HEK293 (cell line): ENCODE data around the gene UBALD1.

Experiments used
- CTCF ChIA-PET: fragments of 350-600 bp; formaldehyde crosslinking; extraction: SDS; loops from one replicate; lab custom pipeline; 2021; ENCODE audit warnings: antibody characterized with exemption; lab: Yijun Ruan, JAX
- POLR2A ChIA-PET: fragments of 300-600 bp; formaldehyde crosslinking; extraction: SDS; loops from one replicate; lab custom pipeline; 2020; ENCODE audit warnings: antibody characterized with exemption, inconsistent platforms; lab: Yijun Ruan, JAX
- H3K27ac ChIP-seq: fragments of 200-500 bp; sonication (Bioruptor generic); 2 replicates; pipeline ENCODE4 v1.5.1; 2014; ENCODE audit warnings: low read depth, low read length, control low read depth, inconsistent platforms; ENCODE audit errors: extremely low read depth
- H3K36me3 ChIP-seq, 2 experiments: fragments of 200-500 bp in 1 of 2; sonication (Bioruptor generic) in 1 of 2; 1 replicate in 1 of 2; 2 replicates in 1 of 2; pipeline ENCODE4 v1.5.1; 2014 to 2017; ENCODE audit warnings: inconsistent platforms in 2 of 2, low read length in 2 of 2; ENCODE audit not compliant: control insufficient read depth in 2 of 2, insufficient read depth in 1 of 2
- H3K4me1 ChIP-seq: fragments of 200-500 bp; sonication (Bioruptor generic); 2 replicates; pipeline ENCODE4 v1.5.1; 2014; ENCODE audit warnings: mild to moderate bottlenecking, low read length, inconsistent platforms; ENCODE audit not compliant: control insufficient read depth, insufficient read depth
- H3K4me3 ChIP-seq: 2 replicates; pipeline ENCODE4 v1.5.1; 2011; ENCODE audit warnings: low read depth, mild to moderate bottlenecking, control low read depth, low read length, moderate library complexity
- H3K9me3 ChIP-seq: fragments of 200-500 bp; sonication (Bioruptor generic); 2 replicates; pipeline ENCODE4 v1.5.1; 2014; ENCODE audit warnings: low read depth, low read length, inconsistent platforms; ENCODE audit not compliant: control insufficient read depth, insufficient read depth
- PRDM1 ChIP-seq: fragments of 450-650 bp; formaldehyde crosslinking; IDR thresholded peaks from 2 replicates; pipeline ENCODE4; 2016; ENCODE audit warnings: missing biosample characterization, missing genetic modification characterization
- SCRT1 ChIP-seq: fragments of 450-650 bp; formaldehyde crosslinking; IDR thresholded peaks from 2 replicates; pipeline ENCODE4 v1.5.1; 2016; ENCODE audit warnings: missing biosample characterization, missing genetic modification characterization, borderline replicate concordance
- ZBTB44 ChIP-seq: fragments of 450-650 bp; IDR thresholded peaks from 2 replicates; pipeline ENCODE4 v1.5.1; 2018; ENCODE audit warnings: missing biosample characterization, mild to moderate bottlenecking, missing genetic modification characterization
- ZFP41 ChIP-seq: fragments of 450-650 bp; formaldehyde crosslinking; IDR thresholded peaks from 2 replicates; pipeline ENCODE4 v1.5.1; 2016; ENCODE audit warnings: missing biosample characterization, missing genetic modification characterization, borderline replicate concordance
- ZNF114 ChIP-seq: fragments of 450-650 bp; formaldehyde crosslinking; IDR thresholded peaks from 2 replicates; pipeline ENCODE4 v1.5.0; 2017; ENCODE audit warnings: missing biosample characterization, missing genetic modification characterization
- ZNF16 ChIP-seq: fragments of 450-650 bp; formaldehyde crosslinking; IDR thresholded peaks from 2 replicates; pipeline ENCODE4 v1.5.1; 2016; ENCODE audit warnings: low read depth, missing biosample characterization, missing genetic modification characterization
- ZNF280C ChIP-seq: fragments of 450-650 bp; formaldehyde crosslinking; IDR thresholded peaks from 2 replicates; pipeline ENCODE4 v1.5.1; 2016; ENCODE audit warnings: missing biosample characterization, missing genetic modification characterization
- ZNF335 ChIP-seq: fragments of 450-650 bp; formaldehyde crosslinking; conservative IDR thresholded peaks from 2 replicates; pipeline ENCODE4 v1.5.1; 2016; ENCODE audit warnings: missing biosample characterization, missing genetic modification characterization
- ZNF366 ChIP-seq: fragments of 450-650 bp; formaldehyde crosslinking; conservative IDR thresholded peaks from 2 replicates; pipeline ENCODE4 v1.5.1; 2016; ENCODE audit warnings: missing biosample characterization, missing genetic modification characterization
- ZNF510 ChIP-seq: fragments of 450-650 bp; formaldehyde crosslinking; IDR thresholded peaks from 2 replicates; pipeline ENCODE4 v1.5.1; 2018; ENCODE audit warnings: mild to moderate bottlenecking, missing genetic modification characterization, missing biosample characterization; ENCODE audit not compliant: insufficient replicate concordance
- ZNF707 ChIP-seq: fragments of 450-650 bp; formaldehyde crosslinking; IDR thresholded peaks from 2 replicates; pipeline ENCODE4 v1.5.1; 2016; ENCODE audit warnings: missing biosample characterization, missing genetic modification characterization
- ZNF791 ChIP-seq: fragments of 450-650 bp; formaldehyde crosslinking; IDR thresholded peaks from 2 replicates; pipeline ENCODE4 v1.5.1; 2016; ENCODE audit warnings: missing biosample characterization, missing genetic modification characterization
- TF ChIP-seq, protein P1 (sequence below): fragments of 450-650 bp; formaldehyde crosslinking; IDR thresholded peaks from 2 replicates; pipeline ENCODE4 v1.5.1; 2016; ENCODE audit warnings: missing biosample characterization, missing genetic modification characterization, borderline replicate concordance

The UBALD1 gene

DNA sequence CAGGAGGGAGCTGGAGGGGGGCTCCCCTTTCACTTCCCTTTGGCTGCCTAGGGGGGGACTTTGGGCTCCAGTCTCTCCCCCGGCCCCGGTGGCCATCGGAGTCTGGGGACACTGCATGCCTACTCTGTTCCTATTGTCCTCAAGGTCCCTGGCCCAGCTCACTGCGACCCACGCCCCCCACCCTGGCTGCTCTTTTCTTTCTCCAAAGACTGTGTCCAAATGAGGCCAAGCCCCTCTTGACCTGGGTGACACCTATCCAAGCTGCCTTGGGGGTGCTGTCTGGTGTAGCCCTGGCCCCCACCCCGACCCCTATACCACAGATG lies 12.9 kb downstream of the UBALD1 start:
- H3K27ac ChIP-seq = no peak overlapping the region
- POLR2A ChIA-PET = no interaction called here
- no peaks in the 10 kb centered on the region for H3K36me3 ChIP-seq
- TF ChIP-seq ZFP41 (tag by site-specific recombination) (no peak), ZNF791 (tag by site-specific recombination) (no peak), ZNF114 (tag by site-specific recombination) (no peak), SCRT1 (tag by site-specific recombination) (no peak), ZNF280C (tag by site-specific recombination) (no peak), ZBTB44 (no peak), ZNF510 (tag by site-specific recombination) (no peak)
- TF ChIP-seq, protein P1, sequence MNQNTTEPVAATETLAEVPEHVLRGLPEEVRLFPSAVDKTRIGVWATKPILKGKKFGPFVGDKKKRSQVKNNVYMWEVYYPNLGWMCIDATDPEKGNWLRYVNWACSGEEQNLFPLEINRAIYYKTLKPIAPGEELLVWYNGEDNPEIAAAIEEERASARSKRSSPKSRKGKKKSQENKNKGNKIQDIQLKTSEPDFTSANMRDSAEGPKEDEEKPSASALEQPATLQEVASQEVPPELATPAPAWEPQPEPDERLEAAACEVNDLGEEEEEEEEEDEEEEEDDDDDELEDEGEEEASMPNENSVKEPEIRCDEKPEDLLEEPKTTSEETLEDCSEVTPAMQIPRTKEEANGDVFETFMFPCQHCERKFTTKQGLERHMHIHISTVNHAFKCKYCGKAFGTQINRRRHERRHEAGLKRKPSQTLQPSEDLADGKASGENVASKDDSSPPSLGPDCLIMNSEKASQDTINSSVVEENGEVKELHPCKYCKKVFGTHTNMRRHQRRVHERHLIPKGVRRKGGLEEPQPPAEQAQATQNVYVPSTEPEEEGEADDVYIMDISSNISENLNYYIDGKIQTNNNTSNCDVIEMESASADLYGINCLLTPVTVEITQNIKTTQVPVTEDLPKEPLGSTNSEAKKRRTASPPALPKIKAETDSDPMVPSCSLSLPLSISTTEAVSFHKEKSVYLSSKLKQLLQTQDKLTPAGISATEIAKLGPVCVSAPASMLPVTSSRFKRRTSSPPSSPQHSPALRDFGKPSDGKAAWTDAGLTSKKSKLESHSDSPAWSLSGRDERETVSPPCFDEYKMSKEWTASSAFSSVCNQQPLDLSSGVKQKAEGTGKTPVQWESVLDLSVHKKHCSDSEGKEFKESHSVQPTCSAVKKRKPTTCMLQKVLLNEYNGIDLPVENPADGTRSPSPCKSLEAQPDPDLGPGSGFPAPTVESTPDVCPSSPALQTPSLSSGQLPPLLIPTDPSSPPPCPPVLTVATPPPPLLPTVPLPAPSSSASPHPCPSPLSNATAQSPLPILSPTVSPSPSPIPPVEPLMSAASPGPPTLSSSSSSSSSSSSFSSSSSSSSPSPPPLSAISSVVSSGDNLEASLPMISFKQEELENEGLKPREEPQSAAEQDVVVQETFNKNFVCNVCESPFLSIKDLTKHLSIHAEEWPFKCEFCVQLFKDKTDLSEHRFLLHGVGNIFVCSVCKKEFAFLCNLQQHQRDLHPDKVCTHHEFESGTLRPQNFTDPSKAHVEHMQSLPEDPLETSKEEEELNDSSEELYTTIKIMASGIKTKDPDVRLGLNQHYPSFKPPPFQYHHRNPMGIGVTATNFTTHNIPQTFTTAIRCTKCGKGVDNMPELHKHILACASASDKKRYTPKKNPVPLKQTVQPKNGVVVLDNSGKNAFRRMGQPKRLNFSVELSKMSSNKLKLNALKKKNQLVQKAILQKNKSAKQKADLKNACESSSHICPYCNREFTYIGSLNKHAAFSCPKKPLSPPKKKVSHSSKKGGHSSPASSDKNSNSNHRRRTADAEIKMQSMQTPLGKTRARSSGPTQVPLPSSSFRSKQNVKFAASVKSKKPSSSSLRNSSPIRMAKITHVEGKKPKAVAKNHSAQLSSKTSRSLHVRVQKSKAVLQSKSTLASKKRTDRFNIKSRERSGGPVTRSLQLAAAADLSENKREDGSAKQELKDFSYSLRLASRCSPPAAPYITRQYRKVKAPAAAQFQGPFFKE (tag by site-specific recombination) = no peak
- H3K4me3 ChIP-seq = no peak overlapping the region
- CTCF ChIA-PET = interaction anchor here (1.2 kb wide), 1 partner anchor 16 kb away, joined by 4 read pairs; no protein-coding TSS in a partner anchor
- H3K4me1 ChIP-seq = no peaks in the 10 kb centered on the region
- no peaks in the 10 kb centered on the region for H3K9me3 ChIP-seq

DNA sequence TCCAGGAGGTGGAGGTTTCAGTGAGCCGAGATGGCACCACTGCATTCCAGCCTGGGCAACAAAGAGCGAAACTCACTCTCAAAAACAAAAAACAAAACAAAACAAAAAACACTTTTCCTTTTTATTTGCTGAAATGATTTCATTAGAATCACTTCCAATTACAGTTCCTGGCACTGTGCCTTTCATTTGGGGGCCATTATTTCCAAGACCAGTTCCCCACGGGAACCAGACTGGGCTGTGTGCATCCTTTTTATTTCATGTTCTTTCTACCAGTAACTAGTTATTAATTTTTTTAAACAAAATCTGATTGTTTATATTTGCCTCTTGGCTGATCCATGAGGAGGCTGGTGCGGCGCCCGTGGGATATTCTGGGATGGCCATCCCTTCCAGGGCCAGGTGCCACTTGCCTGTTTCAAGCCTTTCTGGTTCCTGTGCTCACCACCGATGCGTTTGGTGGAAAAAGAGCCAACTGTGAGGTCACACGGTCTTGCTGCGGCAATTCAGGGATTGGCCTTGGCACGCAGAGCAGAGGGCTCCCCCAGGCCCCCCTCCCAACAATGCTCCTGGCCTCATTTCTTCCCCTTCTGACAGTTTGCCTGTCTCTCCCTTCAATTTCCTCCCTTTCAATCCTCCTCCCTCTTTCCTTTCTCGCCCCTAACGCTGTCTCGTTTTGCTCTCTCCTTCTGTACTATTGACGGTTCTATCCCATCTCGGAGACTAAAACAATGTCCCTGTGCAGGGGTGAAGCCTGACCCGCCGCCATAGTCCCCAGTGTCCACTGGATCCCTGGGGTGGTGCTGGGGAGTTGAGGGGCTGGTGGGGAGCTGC lies 13.4 kb downstream of the UBALD1 start:
- ChIA-PET POLR2A (no interaction called here), CTCF (interaction anchor here (1.2 kb wide), 1 partner anchor 16 kb away, joined by 4 read pairs; no protein-coding TSS in a partner anchor)
- no peaks in the 10 kb centered on the region for H3K4me1 ChIP-seq
- H3K4me3 ChIP-seq = no peak overlapping the region
- TF ChIP-seq PRDM1 (tag by site-specific recombination) (peak; percentile 75), ZNF366 (tag by site-specific recombination) (0 out of 2 replicates have a peak, but pooled peaks have one; percentile 15), ZNF707 (tag by site-specific recombination) (no peak), ZNF335 (tag by site-specific recombination) (0 out of 2 replicates have a peak, but pooled peaks have one; percentile 4), ZNF16 (tag by site-specific recombination) (no peak)
- H3K36me3 ChIP-seq = no peaks in the 10 kb centered on the region
- H3K9me3 ChIP-seq = no peaks in the 10 kb centered on the region
- H3K27ac ChIP-seq = no peak overlapping the region
